Keratinocyte (primary cell): ENCODE measurements around the gene SLC25A42.

Experiments used
- CTCF ChIP-seq, 3 experiments: IDR thresholded peaks in 1 of 3; conservative IDR thresholded peaks in 1 of 3; optimal IDR thresholded peaks in 1 of 3; 2 replicates in 2 of 3; 3 replicates in 1 of 3; pipeline versions ENCODE3 to v1.5.1; 2011; ENCODE audit warnings: low read length in 3 of 3, mild to moderate bottlenecking in 3 of 3, moderate library complexity in 2 of 3, control low read depth in 1 of 3, inconsistent platforms in 1 of 3; ENCODE audit not compliant: insufficient read depth in 2 of 3; ENCODE audit errors: extremely low read depth in 1 of 3
- EZH2 ChIP-seq: IDR thresholded peaks from one replicate; pipeline ENCODE4 v1.6.1; 2012; ENCODE audit warnings: inconsistent platforms, mild to moderate bottlenecking, low read length, moderate library complexity

- TF ChIP-seq EZH2 (no peak), CTCF (optimal IDR thresholded peaks at IDR 0.05 in 1 of 3, IDR thresholded peaks at IDR 0.05 in 1 of 3, conservative IDR thresholded peaks at IDR 0.05 in 1 of 3; ENCODE audit: extremely low read depth in 1 of 3, insufficient read depth in 2 of 3, low read length in 3 of 3) (no peak)
Observed at GRCh38 chr19:19137556-19138108, 73.8 kb downstream of the SLC25A42 start.
